ENCODE results near the gene CANX.

DNA sequence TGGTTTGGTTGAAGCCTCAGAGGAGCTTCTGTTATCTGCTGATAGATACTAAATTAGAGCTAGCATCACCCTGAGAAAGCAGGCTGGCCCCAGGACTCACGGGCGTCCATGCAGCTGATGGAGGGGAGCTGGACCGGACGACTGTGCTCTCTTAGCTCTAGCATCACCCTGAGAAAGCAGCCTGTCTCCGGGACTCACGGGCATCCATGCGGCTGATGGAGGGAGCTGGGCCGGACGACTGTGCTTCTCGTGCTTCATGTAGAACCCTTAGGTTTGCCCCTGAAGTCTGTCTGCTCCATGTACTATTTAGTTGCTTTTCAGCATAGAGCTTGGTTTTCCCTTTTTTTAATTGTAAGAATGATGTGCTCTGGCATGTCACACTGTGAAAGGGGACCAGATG is 78.7 kb downstream of the CANX start:
- TF ChIP-seq CTCF (IDR thresholded peaks at IDR 0.05; ENCODE audit: low read depth, low read length, poor library complexity, severe bottlenecking) (no peak), EZH2phosphoT487 (IDR thresholded peaks at IDR 0.05; ENCODE audit: borderline replicate concordance, low read length) (no peak)
